Upper lobe of left lung (tissue), 6 donors: ENCODE data around the gene EPHB3. TPM values are rescaled to one million over a fixed set of nuclear protein-coding genes. Genes with fewer than 3 reads are reported as not detected.

Source experiments
- ATAC-seq, 2 donors: fragments of 200-7000 bp; cut with Tn5 transposase; one replicate each; pipeline ENCODE4 v1.9.1; 2022; ENCODE audit warnings: mild to moderate bottlenecking in 2 of 2, moderate library complexity in 2 of 2; ENCODE audit not compliant: low FRiP score in 2 of 2
- DNase-seq, 2 donors: peaks; one replicate each; pipeline ENCODE4 v3.0.0-alpha.2; 2019 to 2020
- H3K27ac ChIP-seq, 4 donors: fragments of 200-600 bp; sonication (generic); one replicate each; pipeline ENCODE4 v1.5.1; 2016 to 2019
- H3K27me3 ChIP-seq, 4 donors: fragments of 200-600 bp; sonication (generic); one replicate each; pipeline ENCODE4 v1.5.1; 2017 to 2019
- H3K36me3 ChIP-seq, 4 donors: fragments of 200-600 bp; sonication (generic); one replicate each; pipeline ENCODE4 v1.5.1; 2016 to 2019
- H3K4me1 ChIP-seq, 4 donors: fragments of 200-600 bp; sonication (generic); one replicate each; pipeline ENCODE4 v1.5.1; 2018 to 2019
- H3K4me3 ChIP-seq, 4 donors: fragments of 200-600 bp; sonication (generic); one replicate each; pipeline ENCODE4 v1.5.1; 2017 to 2019; ENCODE audit warnings: mild to moderate bottlenecking in 2 of 4, moderate library complexity in 1 of 4
- H3K9me3 ChIP-seq, 4 donors: fragments of 200-600 bp; sonication (generic); one replicate each; pipeline ENCODE4 v1.5.1; 2018 to 2019
- CTCF ChIP-seq, 6 experiments: fragments of 450-650 bp in 4 of 6; fragments of 200-600 bp in 2 of 6; sonication (generic) in 2 of 6; IDR thresholded peaks; one replicate each; pipeline ENCODE4 v1.5.1; 2016 to 2019; ENCODE audit warnings: antibody characterized with exemption in 6 of 6
- EP300 ChIP-seq, 4 donors: sonication (generic); formaldehyde crosslinking; IDR thresholded peaks; one replicate each; pipeline ENCODE4 v1.5.1; 2017; ENCODE audit warnings: antibody characterized with exemption in 4 of 4, control low read depth in 2 of 4
- POLR2A ChIP-seq, 4 donors: fragments of 450-650 bp; IDR thresholded peaks; one replicate each; pipeline ENCODE4 v1.5.1; 2016 to 2017; ENCODE audit warnings: antibody characterized with exemption in 4 of 4, mild to moderate bottlenecking in 2 of 4
- POLR2AphosphoS5 ChIP-seq, 2 donors: sonication (generic); formaldehyde crosslinking; IDR thresholded peaks; one replicate each; pipeline ENCODE4 v1.5.1; 2017; ENCODE audit warnings: antibody characterized with exemption in 2 of 2
- WGBS, 2 donors: methylation state at CpG; one replicate each; pipeline ENCODE4 v1.1.5; 2017 to 2018; 5-methylcytosine and 5-hydroxymethylcytosine counted together
- total RNA-seq, 6 donors: library from RNA; depleted of rRNA in 4 of 6; stranded (reverse); fragments of >200 nt in 4 of 6; gene quantifications; one replicate each; pipeline versions ENCODE4 v1.1.0 to v1.2.1, GENCODE V29; 2016 to 2021
- donor health status: DM: no; HTN: no; CAD: no; lungs with moderate emphysema.
- donor health status: DM: no; HTN: yes; CAD: no; lungs with severe emphysema.

Gene EPHB3
- total RNA-seq, 6 donors from 2014 or later = 3.1 to 10.0 (median 7.2) TPM

- H3K4me1 ChIP-seq = peaks cover 23 to 34% (median 33%) of the 10 kb centered on the region in 4 donors
- H3K36me3 ChIP-seq = no peaks in the 10 kb centered on the region
- ATAC-seq = peak in 1 of 2 donors; percentile 31
- H3K27me3 ChIP-seq = peaks cover 0 to 25% (median 13%) of the 10 kb centered on the region in 4 donors
- H3K9me3 ChIP-seq = no peaks in the 10 kb centered on the region
- no peak overlapping the region for H3K27ac ChIP-seq
- DNase-seq = no peak
- TF ChIP-seq EP300 (IDR thresholded peaks at IDR 0.05) (no peak), POLR2AphosphoS5 (IDR thresholded peaks at IDR 0.05) (no peak), CTCF (IDR thresholded peaks at IDR 0.05) (no peak), POLR2A (IDR thresholded peaks at IDR 0.05) (no peak)
- 33 to 42% methylated on average over 10 to 14 of the region's 14 CpGs for whole genome bisulfite sequencing, 2 donors
- H3K4me3 ChIP-seq = peak overlapping the region in 3 of 4 donors; percentile 16 to 32 (median 25)
Observed at GRCh38 chr3:184602372-184603150, 41.0 kb downstream of the EPHB3 start.

- Histone ChIP-seq H3K27ac (no peak overlapping the region), H3K36me3 (no peaks in the 10 kb centered on the region), H3K9me3 (no peaks in the 10 kb centered on the region), H3K4me3 (peak overlapping the region in 3 of 4 donors; percentile 35 to 51 (median 49)), H3K27me3 (peaks cover 0 to 25% (median 13%) of the 10 kb centered on the region in 4 donors), H3K4me1 (peaks cover 23 to 34% (median 33%) of the 10 kb centered on the region in 4 donors)
- WGBS, 2 donors = 47 to 53% methylated on average over 17 to 20 of the region's 20 CpGs
- DNase-seq = no peak
- ATAC-seq = peak in 1 of 2 donors; percentile 4
- TF ChIP-seq CTCF (IDR thresholded peaks at IDR 0.05) (no peak), POLR2AphosphoS5 (IDR thresholded peaks at IDR 0.05) (no peak), POLR2A (IDR thresholded peaks at IDR 0.05) (no peak), EP300 (IDR thresholded peaks at IDR 0.05) (no peak)
Observed at GRCh38 chr3:184603151-184604030, 41.8 kb downstream of the EPHB3 start.

GRCh38 chr3:184604039-184604601, 42.5 kb downstream of the EPHB3 start:
- peak in 1 of 2 donors; percentile 87 for DNase-seq

More at GRCh38 chr3:184604039-184604601, 42.5 kb downstream of the EPHB3 start:
- Histone ChIP-seq H3K9me3 (no peaks in the 10 kb centered on the region), H3K36me3 (no peaks in the 10 kb centered on the region), H3K4me1 (peaks cover 23 to 34% (median 33%) of the 10 kb centered on the region in 4 donors), H3K4me3 (peak overlapping the region in 3 of 4 donors; percentile 35 to 51 (median 49)), H3K27me3 (peaks cover 0 to 25% (median 13%) of the 10 kb centered on the region in 4 donors), H3K27ac (peak overlapping the region in 1 of 4 donors; percentile 54)
- WGBS, 2 donors = 0 to 6% methylated on average over 1 to 32 of the region's 56 CpGs
- peak in 1 of 2 donors; percentile 48 for ATAC-seq
- TF ChIP-seq EP300 (IDR thresholded peaks at IDR 0.05) (no peak), POLR2A (IDR thresholded peaks at IDR 0.05) (no peak), POLR2AphosphoS5 (IDR thresholded peaks at IDR 0.05) (no peak), CTCF (IDR thresholded peaks at IDR 0.05) (no peak)
